IPS-20b (cell line): Measurements from ENCODE around the gene CEP68.
"Not testable (repeated sequence)": the region's sequence is repeated elsewhere in the genome, so short reads cannot be mapped to it uniquely, and the experiment has no call there.

Experiments
- H3K27ac ChIP-seq: one replicate; pipeline ENCODE4 v1.5.1; 2013; ENCODE audit warnings: low read length
- H3K27me3 ChIP-seq: 2 replicates; pipeline ENCODE4 v1.6.1; 2013; ENCODE audit warnings: mild to moderate bottlenecking, low read length, inconsistent platforms; ENCODE audit not compliant: insufficient read depth
- H3K36me3 ChIP-seq: 2 replicates; pipeline ENCODE4 v1.6.1; 2013; ENCODE audit warnings: low read depth, mild to moderate bottlenecking, inconsistent platforms, low read length, moderate library complexity; ENCODE audit not compliant: insufficient read depth
- H3K4me1 ChIP-seq: 2 replicates; pipeline ENCODE4 v1.6.1; 2013; ENCODE audit warnings: mild to moderate bottlenecking, control low read depth, inconsistent platforms, low read length, moderate library complexity; ENCODE audit not compliant: insufficient read depth
- H3K4me3 ChIP-seq: 2 replicates; pipeline ENCODE4 v1.5.1; 2013; ENCODE audit warnings: mild to moderate bottlenecking, low read length, inconsistent platforms
- H3K9ac ChIP-seq: 2 replicates; pipeline ENCODE4 v1.6.1; 2013; ENCODE audit warnings: low read depth, mild to moderate bottlenecking, inconsistent platforms, low read length, moderate library complexity
- H3K9me3 ChIP-seq: 2 replicates; pipeline ENCODE4 v1.6.1; 2013; ENCODE audit warnings: mild to moderate bottlenecking, low read depth, low read length, inconsistent platforms; ENCODE audit not compliant: insufficient read depth

Gene CEP68

GRCh38 chr2:65032019-65032975 is 23.9 kb upstream of the CEP68 start:
- Histone ChIP-seq H3K4me1 (peaks cover 24% of the 10 kb centered on the region), H3K27ac (no peak overlapping the region), H3K9me3 (no peaks in the 10 kb centered on the region), H3K9ac (no peak overlapping the region), H3K4me3 (no peak overlapping the region), H3K27me3 (no peaks in the 10 kb centered on the region), H3K36me3 (no peaks in the 10 kb centered on the region)

DNA sequence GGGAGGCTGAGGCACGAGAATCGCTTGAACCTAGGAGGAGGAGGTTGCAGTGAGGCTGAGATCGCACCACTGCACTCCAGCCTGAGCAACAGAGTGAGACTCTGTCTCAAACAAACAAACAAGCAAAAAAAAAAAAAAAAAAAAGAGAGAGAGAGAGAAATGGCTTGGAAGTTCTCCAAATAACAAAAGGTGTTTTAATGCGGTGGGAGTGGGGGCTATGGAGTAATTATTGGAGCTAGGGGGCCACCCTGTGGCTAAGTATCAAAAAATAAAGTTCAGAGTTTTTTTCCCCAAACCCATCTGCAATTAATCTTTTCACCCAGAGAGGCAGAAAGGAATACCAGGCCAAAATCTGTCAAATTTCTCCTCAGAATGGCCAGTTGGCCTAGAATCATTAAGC is 23.0 kb upstream of the CEP68 start:
- Histone ChIP-seq H3K9ac (no peak overlapping the region), H3K27me3 (no peaks in the 10 kb centered on the region), H3K4me3 (no peak overlapping the region), H3K9me3 (no peaks in the 10 kb centered on the region), H3K4me1 (peaks cover 24% of the 10 kb centered on the region), H3K36me3 (peaks cover 5% of the 10 kb centered on the region), H3K27ac (no peak overlapping the region)

GRCh38 chr2:65033667-65034066 is 22.5 kb upstream of the CEP68 start:
- Histone ChIP-seq H3K36me3 (peaks cover 10% of the 10 kb centered on the region), H3K4me1 (peaks cover 24% of the 10 kb centered on the region)
- not testable (repeated sequence) for H3K27ac ChIP-seq, H3K27me3 ChIP-seq, H3K4me3 ChIP-seq, H3K9ac ChIP-seq, H3K9me3 ChIP-seq

DNA sequence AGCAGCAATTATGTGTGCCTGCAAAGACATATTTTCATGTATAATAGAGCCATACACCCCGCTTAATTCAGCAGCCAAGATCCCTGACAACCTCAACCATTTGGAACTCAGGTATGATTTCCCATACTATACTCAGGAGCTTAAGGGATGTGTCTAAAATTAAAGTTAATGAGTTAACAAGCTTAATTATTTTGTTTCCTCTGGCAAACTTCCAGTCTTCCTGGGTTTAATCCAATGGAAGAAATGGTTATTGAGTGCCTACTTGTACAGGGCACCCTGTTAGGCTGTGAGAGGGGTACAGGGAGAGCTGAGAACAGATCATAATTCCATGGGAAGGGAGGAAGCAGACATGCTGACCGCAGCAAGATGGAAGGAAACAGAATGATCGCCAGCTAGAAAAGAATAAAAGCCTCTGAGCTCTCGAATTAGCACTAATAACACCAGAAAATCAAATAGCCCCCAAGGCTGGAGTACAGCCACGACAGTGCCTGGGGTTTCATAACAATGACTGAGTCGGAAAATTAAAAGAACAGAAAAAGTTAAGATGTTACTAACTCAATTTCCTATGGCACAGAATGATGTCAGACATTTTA is 20.8 kb upstream of the CEP68 start:
- Histone ChIP-seq H3K27ac (no peak overlapping the region), H3K9ac (no peak overlapping the region), H3K4me1 (peaks cover 24% of the 10 kb centered on the region), H3K4me3 (no peak overlapping the region), H3K9me3 (no peaks in the 10 kb centered on the region), H3K27me3 (no peaks in the 10 kb centered on the region), H3K36me3 (peaks cover 10% of the 10 kb centered on the region)

DNA sequence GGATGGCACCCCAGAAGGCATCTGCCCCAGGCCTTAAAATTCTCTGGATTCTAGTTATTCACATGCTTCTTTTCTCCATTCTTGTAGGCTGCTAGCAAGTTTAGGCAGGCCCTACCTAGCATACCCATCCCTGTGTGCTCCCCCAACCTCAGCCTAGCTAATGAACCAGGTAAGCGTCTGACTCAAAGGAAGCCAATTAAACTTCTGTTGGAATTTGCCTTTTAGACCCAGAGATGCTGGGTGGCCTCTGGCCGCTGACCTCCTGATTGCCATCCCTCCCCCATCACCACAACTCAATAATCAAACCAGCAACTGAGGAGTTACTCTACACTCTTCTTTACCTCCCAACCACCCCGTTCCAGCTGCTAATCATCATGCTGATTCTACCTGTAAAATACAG is 19.0 kb upstream of the CEP68 start:
- peaks cover 10% of the 10 kb centered on the region for H3K36me3 ChIP-seq
- no peaks in the 10 kb centered on the region for H3K9me3 ChIP-seq
- H3K9ac ChIP-seq = no peak overlapping the region
- no peaks in the 10 kb centered on the region for H3K27me3 ChIP-seq
- peaks cover 7% of the 10 kb centered on the region; the same call in 1 of the 2 replicates for H3K4me1 ChIP-seq
- no peak overlapping the region for H3K4me3 ChIP-seq
- H3K27ac ChIP-seq = no peak overlapping the region

DNA sequence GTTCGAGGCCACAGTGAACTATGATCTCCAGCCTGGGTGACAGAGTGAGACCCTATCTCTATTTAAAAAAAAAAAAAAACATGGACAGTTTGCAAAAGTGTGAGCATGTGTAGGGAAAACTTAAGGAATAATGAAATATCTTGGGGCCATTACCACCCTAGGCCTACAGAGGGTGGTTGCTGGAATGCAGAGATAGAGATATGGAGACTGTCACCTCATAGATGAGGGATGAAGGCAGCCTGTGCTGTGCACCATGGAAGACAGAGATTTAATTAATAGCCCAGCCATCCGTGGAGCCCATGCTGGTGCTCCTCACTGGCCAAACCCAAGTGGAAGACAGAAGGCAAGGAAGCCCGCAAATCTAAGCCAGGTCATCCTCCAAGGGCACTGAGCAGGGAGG is 16.6 kb upstream of the CEP68 start:
- Histone ChIP-seq H3K27me3 (no peaks in the 10 kb centered on the region), H3K9me3 (no peaks in the 10 kb centered on the region), H3K27ac (no peak overlapping the region), H3K9ac (no peak overlapping the region), H3K4me1 (peaks cover 3% of the 10 kb centered on the region; the same call in 1 of the 2 replicates), H3K36me3 (peaks cover 18% of the 10 kb centered on the region), H3K4me3 (no peak overlapping the region)

- Histone ChIP-seq H3K36me3 (peaks cover 18% of the 10 kb centered on the region), H3K9me3 (no peaks in the 10 kb centered on the region), H3K27ac (no peak overlapping the region), H3K4me1 (peaks cover 7% of the 10 kb centered on the region), H3K27me3 (no peaks in the 10 kb centered on the region), H3K4me3 (no peak overlapping the region), H3K9ac (no peak overlapping the region)
Measured at GRCh38 chr2:65040400-65041261, 15.6 kb upstream of the CEP68 start.

DNA sequence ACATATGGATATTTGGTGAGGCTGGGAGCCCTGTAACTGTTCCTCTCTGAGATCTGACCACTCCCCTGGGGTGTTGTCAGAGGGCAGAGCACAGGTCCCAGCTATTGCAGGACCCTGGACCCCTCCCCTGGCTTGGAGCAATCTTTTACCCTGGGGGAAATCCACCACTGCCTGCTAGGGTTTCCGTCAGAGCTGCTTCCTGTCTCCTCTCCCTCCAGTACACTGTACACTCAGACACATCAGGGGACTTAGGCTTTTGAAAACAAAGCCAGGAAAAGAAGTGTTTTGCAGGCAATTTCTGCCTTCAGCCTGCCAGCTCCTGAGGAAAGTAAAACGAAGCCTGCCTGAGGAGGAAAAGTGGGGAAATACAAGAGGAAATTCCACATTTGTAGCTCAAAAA is 13.2 kb upstream of the CEP68 start:
- Histone ChIP-seq H3K27me3 (no peaks in the 10 kb centered on the region), H3K4me1 (peaks cover 15% of the 10 kb centered on the region), H3K9ac (no peak overlapping the region), H3K27ac (no peak overlapping the region), H3K4me3 (no peak overlapping the region), H3K36me3 (peaks cover 20% of the 10 kb centered on the region), H3K9me3 (peaks cover 2% of the 10 kb centered on the region)

- Histone ChIP-seq H3K36me3 (peaks cover 17% of the 10 kb centered on the region), H3K27me3 (no peaks in the 10 kb centered on the region)
Measured at GRCh38 chr2:65044097-65044735, 12.0 kb upstream of the CEP68 start.

DNA sequence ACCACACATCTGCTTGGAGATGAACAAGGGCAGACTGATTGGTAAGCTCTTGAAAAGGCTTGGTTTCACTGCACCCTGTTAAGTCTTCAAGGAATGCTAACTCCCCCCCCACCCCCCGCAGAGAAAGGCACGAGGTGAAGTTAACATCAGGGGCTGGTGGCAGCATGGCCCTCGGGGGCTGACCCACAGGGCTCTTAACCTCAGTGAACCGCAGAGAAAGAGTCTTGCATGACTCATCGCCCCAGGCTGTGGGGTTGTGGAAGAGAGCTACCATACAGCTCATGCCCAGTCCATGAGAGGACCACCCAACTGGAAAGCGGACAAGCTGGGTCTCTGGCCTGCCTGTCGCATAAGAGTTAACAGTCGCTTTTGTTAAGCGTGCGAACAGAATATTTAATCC is 10.6 kb upstream of the CEP68 start:
- no peak overlapping the region for H3K27ac ChIP-seq
- H3K9ac ChIP-seq = no peak overlapping the region
- H3K9me3 ChIP-seq = peaks cover 12% of the 10 kb centered on the region
- H3K4me1 ChIP-seq = peaks cover 26% of the 10 kb centered on the region
- no peaks in the 10 kb centered on the region for H3K27me3 ChIP-seq
- H3K4me3 ChIP-seq = no peak overlapping the region
- H3K36me3 ChIP-seq = peaks cover 17% of the 10 kb centered on the region

More at GRCh38 chr2:65044097-65044735, 12.0 kb upstream of the CEP68 start:
- no peak overlapping the region for H3K27ac ChIP-seq
- no peak overlapping the region for H3K4me3 ChIP-seq
- H3K9me3 ChIP-seq = peaks cover 12% of the 10 kb centered on the region
- H3K4me1 ChIP-seq = peaks cover 19% of the 10 kb centered on the region
- H3K9ac ChIP-seq = no peak overlapping the region
